K562 (cell line): ENCODE data around the gene WDR90. TPM values are rescaled to one million over a fixed set of nuclear protein-coding genes. Genes with fewer than 3 reads are reported as not detected.

Experiments
- CC2D1A ChIP-seq: fragments of 450-650 bp; IDR thresholded peaks from 2 replicates; pipeline ENCODE4 v1.6.1; 2017; ENCODE audit warnings: mild to moderate bottlenecking
- ETS2 ChIP-seq: IDR thresholded peaks from 2 replicates; pipeline ENCODE4 v1.6.1; 2016; ENCODE audit warnings: borderline replicate concordance, missing genetic modification characterization, mild to moderate bottlenecking, moderate library complexity, missing compliant biosample characterization; ENCODE audit not compliant: poor library complexity, severe bottlenecking
- EWSR1 ChIP-seq: fragments of 450-650 bp; IDR thresholded peaks from 2 replicates; pipeline ENCODE4 v1.6.1; 2018; ENCODE audit warnings: borderline replicate concordance, mild to moderate bottlenecking, low read depth, moderate library complexity; ENCODE audit not compliant: partially characterized antibody
- GTF3C2 ChIP-seq: IDR thresholded peaks from 3 replicates; pipeline ENCODE4 v1.6.1; 2011; ENCODE audit warnings: borderline replicate concordance, mild to moderate bottlenecking, moderate library complexity; ENCODE audit not compliant: insufficient read length; ENCODE audit errors: extremely low read depth
- HNRNPK ChIP-seq: fragments of 200-400 bp; formaldehyde crosslinking; IDR thresholded peaks from one replicate; pipeline ENCODE4 v1.6.1; 2018; ENCODE audit warnings: mild to moderate bottlenecking, low read depth, low read length; ENCODE audit not compliant: poor library complexity, severe bottlenecking
- MXD1 ChIP-seq: fragments of 250-450 bp; sonication (Bioruptor Pico); IDR thresholded peaks from 2 replicates; pipeline ENCODE4 v1.8.0; 2021; ENCODE audit warnings: borderline replicate concordance, mild to moderate bottlenecking, moderate library complexity; ENCODE audit not compliant: poor library complexity, severe bottlenecking
- NCOA1 ChIP-seq: fragments of 450-650 bp; IDR thresholded peaks from 2 replicates; pipeline ENCODE4 v1.6.1; 2016; ENCODE audit warnings: low read depth
- POLR3A ChIP-seq: IDR thresholded peaks from 2 replicates; pipeline ENCODE4 v1.6.1; 2011; ENCODE audit warnings: borderline replicate concordance, mild to moderate bottlenecking, moderate library complexity; ENCODE audit not compliant: insufficient read length, insufficient read depth; ENCODE audit errors: extremely low read depth
- RAD51 ChIP-seq: fragments of 450-650 bp; IDR thresholded peaks from 2 replicates; pipeline ENCODE4 v1.7.1; 2016; ENCODE audit warnings: low read depth, mild to moderate bottlenecking, borderline replicate concordance
- RBM39 ChIP-seq: fragments of 200-400 bp; formaldehyde crosslinking; optimal IDR thresholded peaks from 2 replicates; pipeline ENCODE3; 2018; ENCODE audit warnings: low read depth, low read length
- SETDB1 ChIP-seq: IDR thresholded peaks from one replicate; pipeline ENCODE4 v1.6.1; 2012; ENCODE audit warnings: low read length, control low read depth, inconsistent platforms
- TCF7L2 ChIP-seq: fragments of 150-350 bp; IDR thresholded peaks from 2 replicates; pipeline ENCODE4 v1.6.1; 2016; ENCODE audit warnings: low read depth, mild to moderate bottlenecking, low read length, moderate library complexity
- ZBTB43 ChIP-seq: sonication (generic); formaldehyde crosslinking; IDR thresholded peaks from 2 replicates; pipeline ENCODE4 v1.8.0; 2023; ENCODE audit warnings: mild to moderate bottlenecking, missing genetic modification reagents
- ZNF239 ChIP-seq: fragments of 250-450 bp; sonication (Bioruptor Pico); IDR thresholded peaks from 2 replicates; pipeline ENCODE4 v1.4.0; 2020; ENCODE audit warnings: mild to moderate bottlenecking
- ZNF316 ChIP-seq: fragments of 450-650 bp; IDR thresholded peaks from 2 replicates; pipeline ENCODE4 v1.6.1; 2016
- ZZZ3 ChIP-seq: fragments of 450-650 bp; IDR thresholded peaks from 2 replicates; pipeline ENCODE4 v1.6.1; 2016; ENCODE audit warnings: antibody characterized with exemption, mild to moderate bottlenecking, moderate library complexity
- polyA plus RNA-seq, 8 experiments: library from polyadenylated mRNA; depleted of rRNA in 4 of 8; stranded (reverse) in 5 of 8; unstranded in 3 of 8; fragments of >200 nt; fragmentation: Nextera tagmentation in 2 of 8; fragmentation: Illumina TruSeq in 1 of 8; extraction: Ambion mirVana in 2 of 8; extraction: Trizol in 1 of 8; gene quantifications; 2 replicates each; pipeline versions ENCODE4 v1.2.1 to v1.2.3, GENCODE V29; 2011 to 2014; ENCODE audit warnings: inconsistent platforms in 1 of 8, missing spikeins in 1 of 8
- total RNA-seq, 7 experiments: library from RNA; depleted of rRNA in 6 of 7; stranded (reverse); fragments of >200 nt in 6 of 7; fragmentation: Illumina TruSeq in 2 of 7; extraction: Trizol in 2 of 7; gene quantifications; 2 replicates each; pipeline versions ENCODE4 v1.2.1 to v1.2.3, GENCODE V29; 2011 to 2021; ENCODE audit warnings: low replicate concordance in 1 of 7
- TF ChIP-seq, protein P1 (sequence below): fragments of 250-450 bp; sonication (Bioruptor Pico); IDR thresholded peaks from 2 replicates; pipeline ENCODE4 v1.9.0; 2021; ENCODE audit warnings: mild to moderate bottlenecking
- TF ChIP-seq, protein P2 (sequence below): fragments of 250-450 bp; sonication (Bioruptor Pico); IDR thresholded peaks from 2 replicates; pipeline ENCODE4 v1.5.1; 2021; ENCODE audit warnings: mild to moderate bottlenecking

Gene WDR90
- total and polyA plus RNA-seq, 9 of the 15 experiments (the other 6 are each of a cell fraction or from before 2014, with no cell fraction given), result 0.44 to 12.6 (median 3.3) TPM

GRCh38 chr16:667780-668518 is 18.8 kb downstream of the WDR90 start, which contains the start of gene RHOT2 (continued):
- TF ChIP-seq NCOA1 (no peak), EWSR1 (no peak), POLR3A (no peak), ZBTB43 (CRISPR knock-in tag) (no peak), ZZZ3 (no peak), TCF7L2 (no peak), GTF3C2 (no peak), MXD1 (CRISPR knock-in tag) (no peak), RBM39 (no peak), SETDB1 (no peak), RAD51 (no peak), ZNF316 (no peak), ETS2 (tag) (no peak), ZNF239 (CRISPR knock-in tag) (no peak), HNRNPK (peak; percentile 70), CC2D1A (no peak)
- TF ChIP-seq, protein P1, sequence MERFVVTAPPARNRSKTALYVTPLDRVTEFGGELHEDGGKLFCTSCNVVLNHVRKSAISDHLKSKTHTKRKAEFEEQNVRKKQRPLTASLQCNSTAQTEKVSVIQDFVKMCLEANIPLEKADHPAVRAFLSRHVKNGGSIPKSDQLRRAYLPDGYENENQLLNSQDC (CRISPR knock-in tag), result no peak
- TF ChIP-seq, protein P2, sequence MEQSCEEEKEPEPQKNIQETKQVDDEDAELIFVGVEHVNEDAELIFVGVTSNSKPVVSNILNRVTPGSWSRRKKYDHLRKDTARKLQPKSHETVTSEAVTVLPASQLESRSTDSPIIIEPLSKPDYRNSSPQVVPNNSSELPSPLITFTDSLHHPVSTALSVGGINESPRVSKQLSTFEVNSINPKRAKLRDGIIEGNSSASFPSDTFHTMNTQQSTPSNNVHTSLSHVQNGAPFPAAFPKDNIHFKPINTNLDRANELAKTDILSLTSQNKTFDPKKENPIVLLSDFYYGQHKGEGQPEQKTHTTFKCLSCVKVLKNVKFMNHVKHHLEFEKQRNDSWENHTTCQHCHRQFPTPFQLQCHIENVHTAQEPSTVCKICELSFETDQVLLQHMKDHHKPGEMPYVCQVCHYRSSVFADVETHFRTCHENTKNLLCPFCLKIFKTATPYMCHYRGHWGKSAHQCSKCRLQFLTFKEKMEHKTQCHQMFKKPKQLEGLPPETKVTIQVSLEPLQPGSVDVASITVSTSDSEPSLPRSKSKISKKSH (CRISPR knock-in tag), result no peak
